Adipocyte (in vitro differentiated cells): ENCODE measurements around the gene PRSS1.
"Not testable (repeated sequence)": the region's sequence is repeated elsewhere in the genome, so short reads cannot be mapped to it uniquely, and the experiment has no call there.

Experiments
- DNase-seq: peaks from one replicate; pipeline ENCODE4 v3.0.0-alpha.2; 2015; ENCODE audit warnings: low read depth
- H3K27me3 ChIP-seq: replicated peaks from 2 replicates; pipeline ENCODE4 v1.7.0; 2013; ENCODE audit warnings: mild to moderate bottlenecking, low read length, moderate library complexity; ENCODE audit not compliant: control insufficient read depth, insufficient read depth
- H3K36me3 ChIP-seq: 2 replicates; pipeline ENCODE4 v1.7.0; 2013; ENCODE audit warnings: low read length, mild to moderate bottlenecking, moderate library complexity; ENCODE audit not compliant: control insufficient read depth, insufficient read depth, severe bottlenecking
- H3K4me1 ChIP-seq: 2 replicates; pipeline ENCODE4 v1.7.0; 2013; ENCODE audit warnings: mild to moderate bottlenecking, low read length, moderate library complexity; ENCODE audit not compliant: control insufficient read depth, insufficient read depth
- H3K4me3 ChIP-seq: 2 replicates; pipeline ENCODE4 v1.7.0; 2013; ENCODE audit warnings: mild to moderate bottlenecking, low read length, moderate library complexity
- H3K9ac ChIP-seq: 2 replicates; pipeline ENCODE4 v1.7.0; 2013; ENCODE audit warnings: mild to moderate bottlenecking, low read length, moderate library complexity
- H3K9me3 ChIP-seq: 2 replicates; pipeline ENCODE4 v1.7.0; 2013; ENCODE audit warnings: mild to moderate bottlenecking, low read length, moderate library complexity; ENCODE audit not compliant: control insufficient read depth

PRSS1 gene

DNA sequence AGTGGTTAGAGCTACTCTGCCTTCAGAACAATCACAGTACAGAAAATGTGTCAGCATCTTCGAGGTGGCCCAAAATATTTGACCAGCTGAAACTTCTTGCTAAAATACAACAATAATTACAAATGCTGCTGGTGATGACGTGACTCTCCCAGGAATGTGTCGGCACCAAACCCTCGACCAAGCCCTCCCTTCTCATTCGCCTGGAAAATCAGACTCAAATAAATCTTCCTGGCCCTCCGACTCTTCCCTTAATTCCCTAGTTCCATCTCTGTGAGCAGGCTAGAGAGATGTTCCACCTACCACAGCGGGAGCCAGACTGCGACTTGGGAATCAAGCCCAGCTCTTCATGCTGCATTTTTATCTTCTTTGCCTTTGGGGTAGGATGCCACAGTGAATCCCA, 25.6 kb downstream of the PRSS1 start:
- no peaks in the 10 kb centered on the region for H3K9me3 ChIP-seq
- no peaks in the 10 kb centered on the region for H3K4me1 ChIP-seq
- H3K36me3 ChIP-seq: no peaks in the 10 kb centered on the region
- peaks cover 40% of the 10 kb centered on the region for H3K27me3 ChIP-seq
- no peak for DNase-seq
- no peak overlapping the region for H3K9ac ChIP-seq
- H3K4me3 ChIP-seq: no peak overlapping the region

DNA sequence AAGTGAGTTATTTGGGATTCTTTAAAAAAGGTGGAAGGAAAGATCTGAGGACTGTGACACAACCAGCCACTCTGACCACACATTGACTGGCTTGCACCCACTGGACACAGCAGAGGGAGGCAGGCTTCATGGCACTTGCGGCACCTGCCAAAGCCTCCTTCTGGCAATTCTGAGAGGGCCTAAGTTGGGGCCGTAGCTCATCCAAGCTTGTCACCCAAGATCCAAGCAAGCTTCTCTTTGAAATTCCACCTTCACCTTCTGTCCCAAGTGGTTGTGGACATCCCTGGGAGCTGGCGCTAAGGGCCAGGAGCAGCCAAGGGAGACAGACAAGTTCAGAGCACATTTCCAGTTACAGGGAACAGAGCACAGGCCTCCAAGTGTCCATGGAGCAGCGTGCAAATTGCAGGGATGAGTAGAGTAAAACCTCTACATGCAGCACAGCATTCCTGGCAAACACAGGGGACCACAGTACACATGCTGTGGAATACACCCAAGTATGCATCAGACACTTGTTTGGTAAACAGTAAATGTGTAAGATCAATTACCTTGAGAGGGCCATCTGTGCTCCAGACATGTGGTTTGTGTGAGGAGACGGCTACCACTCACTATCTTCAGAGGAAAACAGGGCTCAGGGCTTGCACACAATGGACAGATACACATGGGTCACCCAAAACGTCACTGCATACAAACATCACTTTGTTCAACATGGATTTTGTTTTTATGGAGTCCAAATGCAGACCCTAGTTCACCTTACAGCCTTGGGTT, 26.3 kb downstream of the PRSS1 start:
- DNase-seq, H3K4me1 ChIP-seq, H3K36me3 ChIP-seq, H3K9me3 ChIP-seq, H3K9ac ChIP-seq, H3K4me3 ChIP-seq: not testable (repeated sequence)
- H3K27me3 ChIP-seq: peaks cover 33% of the 10 kb centered on the region

DNA sequence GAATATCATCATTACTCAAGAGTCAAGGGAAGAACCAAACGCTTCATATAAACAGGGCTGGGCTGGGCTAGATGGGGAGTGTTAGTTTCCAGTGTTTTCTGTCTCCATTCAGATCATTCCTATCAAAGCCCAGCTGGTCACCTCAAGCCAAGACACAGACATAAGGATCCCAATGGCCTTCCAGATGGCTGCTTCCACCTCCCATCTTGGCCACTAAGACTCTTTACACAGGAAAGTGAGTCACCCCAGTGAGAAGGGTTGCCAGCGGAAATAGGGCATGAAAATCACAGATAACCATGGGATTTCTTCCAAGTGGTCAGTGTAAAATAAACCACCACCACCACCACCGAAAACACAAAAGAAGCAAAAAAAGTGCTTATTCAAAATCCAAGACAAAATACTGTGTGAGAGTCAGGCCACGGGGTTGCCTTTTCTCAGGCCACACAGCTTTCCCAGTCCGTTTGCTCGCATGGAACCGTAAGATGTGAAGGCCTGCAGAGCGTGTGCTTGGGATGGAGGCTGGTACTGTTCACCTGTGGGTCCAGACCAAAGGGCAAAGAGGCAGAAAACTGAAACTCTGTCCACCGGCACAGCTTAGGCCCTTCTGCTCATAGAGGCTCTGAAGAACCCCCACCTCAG, 27.1 kb downstream of the PRSS1 start:
- no peak for DNase-seq
- Histone ChIP-seq H3K9ac (no peak overlapping the region), H3K4me1 (no peaks in the 10 kb centered on the region), H3K9me3 (no peaks in the 10 kb centered on the region), H3K27me3 (peaks cover 30% of the 10 kb centered on the region), H3K4me3 (no peak overlapping the region), H3K36me3 (no peaks in the 10 kb centered on the region)

DNA sequence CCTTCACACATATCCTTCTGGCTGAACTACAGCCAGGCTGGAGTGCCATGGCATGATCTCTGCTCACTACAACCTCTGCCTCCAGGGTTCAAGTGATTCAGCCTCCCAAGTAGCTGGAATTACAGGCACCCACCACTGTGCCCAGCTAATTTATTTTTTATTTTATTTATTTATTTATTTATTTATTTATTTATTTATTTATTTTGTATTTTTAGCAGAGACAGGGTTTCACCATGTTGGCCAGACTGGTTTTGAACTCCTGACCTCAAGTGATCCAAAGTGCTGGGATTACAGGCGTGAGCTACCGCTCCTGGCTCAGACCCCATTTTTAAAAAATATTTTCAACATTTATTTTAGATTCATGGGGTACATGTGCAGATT, 27.6 kb downstream of the PRSS1 start:
- H3K4me3 ChIP-seq, DNase-seq, H3K4me1 ChIP-seq, H3K36me3 ChIP-seq, H3K9me3 ChIP-seq, H3K9ac ChIP-seq: not testable (repeated sequence)
- H3K27me3 ChIP-seq: peaks cover 25% of the 10 kb centered on the region

DNA sequence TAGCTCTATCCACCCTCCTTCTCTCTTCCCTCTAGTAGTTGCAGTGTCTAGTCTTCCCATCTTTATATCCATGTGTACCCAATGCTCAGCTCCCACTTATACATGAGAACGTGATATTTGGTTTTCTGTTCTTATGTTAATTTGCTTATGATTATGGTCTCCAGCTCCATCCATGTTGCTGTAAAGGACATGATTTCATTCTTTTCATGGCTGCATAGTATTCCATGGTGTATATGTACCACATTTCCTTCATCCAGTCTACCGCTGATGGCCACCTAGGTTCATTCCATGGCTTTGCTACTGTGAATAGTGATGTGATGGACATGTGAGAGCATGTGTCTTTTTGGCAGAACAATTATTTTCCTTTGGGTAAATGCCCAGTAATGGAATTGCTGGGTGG, 28.0 kb downstream of the PRSS1 start:
- Histone ChIP-seq H3K4me3 (no peak overlapping the region), H3K9ac (no peak overlapping the region), H3K9me3 (no peaks in the 10 kb centered on the region), H3K36me3 (no peaks in the 10 kb centered on the region), H3K27me3 (peaks cover 25% of the 10 kb centered on the region), H3K4me1 (no peaks in the 10 kb centered on the region)
- no peak for DNase-seq

DNA sequence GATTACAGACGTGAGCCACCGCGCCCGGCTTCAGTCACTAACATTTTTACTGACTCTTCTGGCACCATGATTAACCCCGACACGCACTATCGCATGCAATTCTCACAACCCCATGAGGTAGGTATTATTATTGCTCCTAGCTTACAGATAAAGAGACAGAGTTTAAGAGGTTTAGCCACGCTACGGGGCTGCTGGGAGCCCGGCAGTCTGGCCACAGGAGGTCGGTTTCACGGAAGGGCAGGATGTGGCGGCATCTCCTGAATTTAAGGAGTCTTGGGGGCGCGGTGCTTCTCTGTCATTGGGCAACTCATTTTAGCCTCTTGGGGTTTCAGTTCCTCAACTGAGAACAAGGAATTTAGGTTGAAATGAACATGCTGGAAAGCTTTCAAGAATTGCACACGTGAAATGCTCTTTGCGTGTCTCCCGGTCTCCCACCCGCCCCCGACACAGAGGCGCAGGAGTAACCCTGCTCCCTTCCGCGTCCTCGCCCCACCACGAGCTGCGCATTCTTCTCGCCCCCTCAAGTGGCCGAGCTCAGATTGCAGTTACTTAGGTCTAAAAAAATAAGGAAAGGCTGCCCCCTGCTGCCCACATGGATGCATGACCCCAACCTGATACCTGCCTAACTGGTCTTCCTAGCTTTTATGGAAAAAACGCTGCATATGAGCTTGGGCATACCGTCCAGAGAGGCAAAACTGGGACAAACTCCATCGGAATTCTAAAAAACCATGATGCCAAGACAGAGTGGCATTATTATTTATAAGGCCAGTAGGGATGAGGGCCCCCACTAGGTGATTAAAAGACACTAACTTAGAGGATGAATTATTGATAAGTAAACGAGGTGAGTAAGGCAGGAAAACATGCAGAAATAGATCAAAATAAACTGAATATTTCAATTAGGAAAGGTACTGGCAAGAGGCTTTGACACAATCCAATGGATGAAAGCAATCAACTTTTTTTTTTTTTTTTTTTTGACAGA, 33.9 kb downstream of the PRSS1 start:
- Histone ChIP-seq H3K9me3 (no peaks in the 10 kb centered on the region), H3K9ac (peak overlapping the region; percentile 60), H3K4me3 (peak overlapping the region; percentile 77), H3K4me1 (peaks cover 3% of the 10 kb centered on the region), H3K36me3 (no peaks in the 10 kb centered on the region), H3K27me3 (peaks cover 12% of the 10 kb centered on the region)
- DNase-seq: peak; percentile 97

DNA sequence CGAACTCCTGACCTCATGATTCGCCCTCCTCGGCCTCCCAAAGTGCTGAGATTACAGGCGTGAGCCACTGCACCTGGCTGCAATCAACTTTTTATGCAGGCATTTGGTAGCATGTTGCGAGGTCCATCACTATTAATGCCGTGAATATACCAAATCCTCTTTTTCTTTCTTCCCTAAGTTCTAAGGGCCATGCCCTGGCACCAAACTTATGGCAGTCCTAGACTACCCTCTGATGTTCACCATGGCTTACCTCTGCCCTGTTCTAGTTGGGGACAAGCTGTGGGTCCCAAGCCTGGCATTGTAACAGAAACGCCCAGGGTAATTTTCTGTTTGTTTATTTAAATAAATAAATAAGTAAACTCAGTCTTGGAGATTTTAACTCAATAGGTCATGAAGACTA, 34.8 kb downstream of the PRSS1 start:
- Histone ChIP-seq H3K9me3 (no peaks in the 10 kb centered on the region), H3K27me3 (peaks cover 14% of the 10 kb centered on the region), H3K36me3 (no peaks in the 10 kb centered on the region), H3K9ac (no peak overlapping the region), H3K4me3 (no peak overlapping the region), H3K4me1 (peaks cover 3% of the 10 kb centered on the region)
- DNase-seq: no peak

DNA sequence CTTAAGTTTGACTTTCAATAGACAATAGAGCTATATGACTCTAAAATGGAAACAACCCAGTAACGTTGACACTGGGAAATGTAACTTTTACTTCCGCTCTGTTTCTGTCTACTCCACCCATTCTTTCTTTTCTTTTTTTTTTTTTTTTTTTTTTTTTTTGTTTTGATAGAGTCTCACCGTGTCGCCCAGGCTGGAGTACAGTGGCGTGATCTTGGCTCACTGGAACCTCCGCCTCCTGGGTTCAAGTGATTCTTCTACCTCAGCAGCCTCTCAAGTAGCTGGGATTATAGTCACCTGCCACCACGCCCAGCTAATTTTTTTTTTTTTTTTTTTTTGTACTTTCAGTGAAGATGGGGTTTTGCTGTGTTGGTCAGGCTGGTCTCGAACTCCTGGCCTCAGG, 35.4 kb downstream of the PRSS1 start:
- H3K9me3 ChIP-seq: no peaks in the 10 kb centered on the region
- DNase-seq: no peak
- peaks cover 3% of the 10 kb centered on the region for H3K4me1 ChIP-seq
- no peak overlapping the region for H3K9ac ChIP-seq
- no peaks in the 10 kb centered on the region for H3K36me3 ChIP-seq
- peaks cover 17% of the 10 kb centered on the region for H3K27me3 ChIP-seq
- no peak overlapping the region for H3K4me3 ChIP-seq

DNA sequence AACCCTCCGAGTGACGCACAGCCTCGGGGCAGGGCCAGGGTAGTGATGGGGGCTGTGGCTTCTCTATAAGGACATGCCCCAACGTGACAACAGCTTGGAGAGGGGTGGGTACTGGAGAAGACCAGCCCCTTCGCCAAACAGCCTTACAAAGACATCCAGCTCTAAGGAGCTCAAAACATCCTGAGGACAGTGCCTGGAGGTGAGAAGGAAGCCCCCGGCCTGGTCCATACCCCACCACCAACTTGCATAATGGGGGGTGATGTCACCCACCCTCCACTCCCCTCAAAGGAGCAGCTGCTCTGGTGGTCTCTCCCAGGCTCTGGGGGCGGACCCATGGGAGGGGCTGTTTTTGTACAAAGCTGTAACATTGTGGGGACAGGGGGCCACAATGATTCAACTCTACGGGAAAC, 36.6 kb downstream of the PRSS1 start:
- Histone ChIP-seq H3K4me1 (peaks cover 3% of the 10 kb centered on the region), H3K36me3 (no peaks in the 10 kb centered on the region), H3K4me3 (no peak overlapping the region), H3K27me3 (peaks cover 24% of the 10 kb centered on the region), H3K9ac (no peak overlapping the region), H3K9me3 (no peaks in the 10 kb centered on the region)
- DNase-seq: no peak

DNA sequence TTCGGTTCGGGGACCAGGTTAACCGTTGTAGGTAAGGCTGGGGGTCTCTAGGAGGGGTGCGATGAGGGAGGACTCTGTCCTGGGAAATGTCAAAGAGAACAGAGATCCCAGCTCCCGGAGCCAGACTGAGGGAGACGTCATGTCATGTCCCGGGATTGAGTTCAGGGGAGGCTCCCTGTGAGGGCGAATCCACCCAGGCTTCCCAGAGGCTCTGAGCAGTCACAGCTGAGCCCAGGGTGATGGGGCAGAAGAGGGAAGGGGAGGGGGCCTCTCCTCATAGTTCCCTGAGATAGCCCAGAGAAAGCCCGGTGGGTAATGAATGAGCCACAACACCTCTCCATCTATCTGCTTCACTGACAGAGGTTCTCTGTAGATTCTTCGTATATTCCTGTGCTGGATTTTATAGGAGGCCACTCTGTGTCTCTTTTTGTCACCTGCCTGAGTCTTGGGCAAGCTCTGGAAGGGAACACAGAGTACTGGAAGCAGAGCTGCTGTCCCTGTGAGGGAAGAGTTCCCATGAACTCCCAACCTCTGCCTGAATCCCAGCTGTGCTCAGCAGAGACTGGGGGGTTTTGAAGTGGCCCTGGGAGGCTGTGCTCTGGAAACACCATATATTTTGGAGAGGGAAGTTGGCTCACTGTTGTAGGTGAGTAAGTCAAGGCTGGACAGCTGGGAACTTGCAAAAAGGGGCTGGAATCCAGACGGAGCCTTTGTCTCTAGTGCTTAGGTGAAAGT, 37.9 kb downstream of the PRSS1 start:
- Histone ChIP-seq H3K36me3 (no peaks in the 10 kb centered on the region), H3K9ac (no peak overlapping the region), H3K4me1 (peaks cover 3% of the 10 kb centered on the region), H3K27me3 (peaks cover 30% of the 10 kb centered on the region), H3K4me3 (no peak overlapping the region), H3K9me3 (no peaks in the 10 kb centered on the region)
- DNase-seq: no peak
